Left lung (tissue), 10 donors: ENCODE measurements around the gene ARV1. TPM values are rescaled to one million over a fixed set of nuclear protein-coding genes. Genes with fewer than 3 reads are reported as not detected.

Experiments
- ATAC-seq: fragments of 200-7000 bp; cut with Tn5 transposase; one replicate; pipeline ENCODE4 v1.9.1; 2020; ENCODE audit warnings: moderate library complexity
- DNase-seq, 4 donors: peaks; one replicate each; pipeline ENCODE4 v3.0.0-alpha.2; 2013 to 2020
- H3K27ac ChIP-seq, 2 donors: fragments of 200-600 bp; sonication (generic) in 1 of 2; one replicate each; pipeline versions ENCODE4 v1.5.0 to v1.8.0; 2020 to 2021
- H3K27me3 ChIP-seq, 2 donors: fragments of 200-600 bp; sonication (generic) in 1 of 2; one replicate each; pipeline versions ENCODE4 v1.5.0 to v1.8.0; 2020 to 2021
- H3K36me3 ChIP-seq, 2 donors: fragments of 200-600 bp; sonication (generic) in 1 of 2; one replicate each; pipeline versions ENCODE4 v1.5.0 to v1.8.0; 2020 to 2021
- H3K4me1 ChIP-seq, 2 donors: fragments of 200-600 bp; one replicate each; pipeline ENCODE4 v1.8.0; 2021
- H3K4me3 ChIP-seq, 2 donors: fragments of 200-600 bp; sonication (generic) in 1 of 2; one replicate each; pipeline versions ENCODE4 v1.5.0 to v1.8.0; 2020 to 2021; ENCODE audit warnings: mild to moderate bottlenecking in 1 of 2
- H3K9me3 ChIP-seq, 2 donors: fragments of 200-600 bp; sonication (generic) in 1 of 2; one replicate each; pipeline versions ENCODE4 v1.5.0 to v1.8.0; 2020 to 2021
- CTCF ChIP-seq, 2 donors: fragments of 200-600 bp; sonication (generic) in 1 of 2; IDR thresholded peaks; one replicate each; pipeline versions ENCODE4 v1.5.0 to v1.8.0; 2021; ENCODE audit warnings: antibody characterized with exemption in 2 of 2
- intact Hi-C, 2 donors: fragments of 100-400 bp; cut with DNase I; formaldehyde crosslinking; loops; one replicate each; pipeline versions ENCODE4 v1.11.2 to v1.14.2; 2022
- polyA plus RNA-seq, 6 donors: library from polyadenylated mRNA; unstranded; fragments of 120-200 nt; gene quantifications; one replicate each; pipeline ENCODE4 v1.2.1, GENCODE V29; 2013; ENCODE audit not compliant: insufficient read length in 6 of 6
- total RNA-seq, 2 donors: library from RNA; stranded (reverse); fragmentation: NEBNext Ultra II Directional; extraction: Animal tissue kit (Norgen Biotek cat#: 25700); gene quantifications; one replicate each; pipeline ENCODE4 v1.2.1, GENCODE V29; 2021
- donor health status: DM: no; HTN: yes; CAD: no.
- donor health status: DM: no; HTN: no; CAD: no.

The ARV1 gene
- total and polyA plus RNA-seq, 8 donors, result 16.9 to 25.8 (median 23.3) TPM

GRCh38 chr1:230948301-230948700, 30.6 kb upstream of the ARV1 start:
- no peak for TF ChIP-seq CTCF (IDR thresholded peaks at IDR 0.05)
- H3K27ac ChIP-seq, result no peak overlapping the region
- H3K27me3 ChIP-seq, result no peaks in the 10 kb centered on the region
- ATAC-seq (no peak), DNase-seq (no peak)
- H3K9me3 ChIP-seq, result peaks cover 0 to 1% of the 10 kb centered on the region in 2 donors
- peaks cover 0 to 36% of the 10 kb centered on the region in 2 donors for H3K36me3 ChIP-seq
- intact Hi-C loops, result no loop called here
- H3K4me1 ChIP-seq, result no peaks in the 10 kb centered on the region
- no peak overlapping the region for H3K4me3 ChIP-seq

GRCh38 chr1:230948903-230949302, 30.0 kb upstream of the ARV1 start:
- no peak for DNase-seq
- H3K4me1 ChIP-seq, result no peaks in the 10 kb centered on the region

GRCh38 chr1:230950404-230950803, 28.5 kb upstream of the ARV1 start:
- Histone ChIP-seq H3K4me1 (no peaks in the 10 kb centered on the region), H3K4me3 (no peak overlapping the region), H3K27ac (no peak overlapping the region), H3K27me3 (no peaks in the 10 kb centered on the region), H3K9me3 (no peaks in the 10 kb centered on the region), H3K36me3 (peaks cover 0 to 28% of the 10 kb centered on the region in 2 donors)
- ATAC-seq (no peak), DNase-seq (no peak)
- intact Hi-C loops, result no loop called here
- no peak for TF ChIP-seq CTCF (IDR thresholded peaks at IDR 0.05)

More at GRCh38 chr1:230948903-230949302, 30.0 kb upstream of the ARV1 start:
- ATAC-seq, result no peak
- Histone ChIP-seq H3K36me3 (peaks cover 0 to 36% of the 10 kb centered on the region in 2 donors), H3K27ac (no peak overlapping the region), H3K27me3 (no peaks in the 10 kb centered on the region), H3K9me3 (no peaks in the 10 kb centered on the region), H3K4me3 (no peak overlapping the region)
- intact Hi-C loops, result no loop called here
- TF ChIP-seq CTCF (IDR thresholded peaks at IDR 0.05), result no peak

GRCh38 chr1:230957580-230957989, 21.3 kb upstream of the ARV1 start:
- ATAC-seq (no peak), DNase-seq (no peak)
- no peak for TF ChIP-seq CTCF (IDR thresholded peaks at IDR 0.05)
- no peaks in the 10 kb centered on the region for H3K4me1 ChIP-seq
- H3K27ac ChIP-seq, result no peak overlapping the region
- peaks cover 0 to 43% of the 10 kb centered on the region in 2 donors for H3K36me3 ChIP-seq
- H3K4me3 ChIP-seq, result no peak overlapping the region
- H3K27me3 ChIP-seq, result no peaks in the 10 kb centered on the region
- no peaks in the 10 kb centered on the region for H3K9me3 ChIP-seq
- intact Hi-C loops, result no loop called here

- ATAC-seq (no peak), DNase-seq (no peak)
- H3K4me3 ChIP-seq, result no peak overlapping the region
- H3K36me3 ChIP-seq, result peaks cover 0 to 41% of the 10 kb centered on the region in 2 donors
- intact Hi-C loops, result no loop called here
- H3K27me3 ChIP-seq, result no peaks in the 10 kb centered on the region
- H3K4me1 ChIP-seq, result no peaks in the 10 kb centered on the region
- no peaks in the 10 kb centered on the region for H3K9me3 ChIP-seq
- no peak for TF ChIP-seq CTCF (IDR thresholded peaks at IDR 0.05)
- no peak overlapping the region for H3K27ac ChIP-seq
Observed at GRCh38 chr1:230958370-230958769, 20.5 kb upstream of the ARV1 start.
